Effector CD8-positive, alpha-beta T cell (primary cell): Measurements from ENCODE around the gene RPAP2.
"Not testable (repeated sequence)": the region's sequence is repeated elsewhere in the genome, so short reads cannot be mapped to it uniquely, and the experiment has no call there.

Experiments
- DNase-seq: peaks from one replicate; lab custom pipeline; 2025; lab: John Stamatoyannopoulos, UW

RPAP2 gene

DNA sequence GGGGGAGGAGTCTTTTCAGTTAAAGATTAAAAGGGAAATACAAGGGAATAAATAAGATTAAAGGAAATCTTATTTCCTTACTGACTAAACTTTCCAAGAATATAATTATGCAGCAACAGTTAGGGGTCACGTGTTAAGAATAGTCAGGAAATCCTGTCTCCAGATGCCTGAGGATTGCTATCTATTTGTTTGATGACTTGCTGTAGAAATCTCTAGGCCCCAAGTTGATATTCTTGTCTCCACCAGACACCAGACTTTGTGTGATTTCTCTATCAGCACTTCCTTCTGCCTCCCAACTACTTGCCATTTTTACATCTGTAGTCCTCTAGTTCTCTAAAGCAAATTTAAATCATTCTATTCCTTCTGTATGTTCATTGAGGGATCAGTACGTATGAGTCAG is 77.5 kb downstream of the RPAP2 start:
- DNase-seq = no peak

DNA sequence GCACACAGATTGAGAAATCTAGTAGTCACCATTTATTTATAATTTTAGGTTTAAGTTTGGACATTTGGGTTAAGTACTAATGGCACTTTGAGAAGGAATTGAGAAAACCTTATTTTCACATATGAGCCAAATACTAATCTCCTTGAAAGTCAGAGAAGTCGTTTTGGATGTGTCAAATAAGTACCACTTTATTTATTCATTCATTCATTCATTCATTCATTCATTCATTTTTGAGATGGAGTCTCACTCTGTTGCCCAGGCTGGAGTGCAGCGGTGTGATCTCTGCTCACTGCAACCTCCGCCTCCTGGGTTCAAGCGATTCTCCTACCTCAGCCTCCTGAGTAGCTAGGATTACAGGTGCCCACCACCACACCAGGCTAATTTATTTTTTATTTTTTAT is 79.1 kb downstream of the RPAP2 start:
- DNase-seq = not testable (repeated sequence)

DNA sequence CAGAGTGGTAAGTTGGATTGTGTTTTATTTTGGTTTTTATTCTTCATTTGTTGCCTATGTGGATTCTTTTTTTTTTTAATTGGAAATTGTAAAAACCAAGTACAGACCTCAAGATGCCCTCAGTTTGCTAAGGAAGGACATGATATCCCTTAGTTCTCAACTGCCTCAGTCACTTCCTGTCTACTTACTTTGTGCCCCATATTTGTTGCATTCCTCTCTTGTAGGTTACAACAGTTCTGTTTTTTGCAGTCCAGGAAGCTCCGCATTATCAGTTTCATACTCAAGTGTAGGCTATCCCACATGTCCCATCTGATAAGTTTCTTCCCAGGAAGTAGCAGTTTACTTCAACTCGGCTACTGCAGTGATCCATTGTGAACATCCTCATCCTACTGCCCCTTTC is 82.0 kb downstream of the RPAP2 start:
- DNase-seq = no peak

DNA sequence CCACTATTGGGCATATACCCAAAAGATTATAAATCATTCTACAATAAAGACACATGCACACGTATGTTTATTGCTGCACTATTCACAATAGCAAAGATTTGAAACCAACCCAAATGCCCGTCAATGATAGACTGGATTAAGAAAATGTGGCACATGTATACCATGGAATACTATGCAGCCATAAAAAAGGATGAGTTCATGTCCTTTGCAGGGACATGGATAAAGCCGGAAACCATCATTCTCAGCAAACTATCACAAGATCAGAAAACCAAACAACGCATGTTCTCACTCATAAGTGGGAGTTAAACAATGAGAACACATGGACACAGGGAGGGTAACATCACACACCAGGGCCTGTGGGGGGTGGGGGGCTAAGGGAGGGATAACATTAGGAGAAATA is 95.1 kb downstream of the RPAP2 start:
- DNase-seq = not testable (repeated sequence)

DNA sequence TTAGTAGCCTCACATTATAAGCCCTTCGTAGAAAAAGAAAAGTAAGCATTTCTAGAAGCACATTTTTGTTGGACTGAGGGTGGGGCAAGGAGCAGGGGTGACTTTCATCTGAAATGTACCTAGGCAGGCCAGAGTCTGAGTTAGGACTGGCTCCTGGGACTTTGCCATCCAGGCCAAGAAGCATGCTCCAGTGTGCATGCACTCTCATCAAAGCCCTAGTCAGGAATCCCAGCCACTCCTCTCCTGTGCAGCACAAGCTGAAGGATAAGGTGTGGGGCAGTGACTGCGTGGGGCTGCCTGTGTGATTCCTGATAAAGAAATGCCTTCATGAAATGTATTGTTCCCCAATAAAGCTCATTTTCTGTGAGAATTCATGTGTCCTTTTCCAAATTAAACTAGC is 99.7 kb downstream of the RPAP2 start:
- DNase-seq = no peak

DNA sequence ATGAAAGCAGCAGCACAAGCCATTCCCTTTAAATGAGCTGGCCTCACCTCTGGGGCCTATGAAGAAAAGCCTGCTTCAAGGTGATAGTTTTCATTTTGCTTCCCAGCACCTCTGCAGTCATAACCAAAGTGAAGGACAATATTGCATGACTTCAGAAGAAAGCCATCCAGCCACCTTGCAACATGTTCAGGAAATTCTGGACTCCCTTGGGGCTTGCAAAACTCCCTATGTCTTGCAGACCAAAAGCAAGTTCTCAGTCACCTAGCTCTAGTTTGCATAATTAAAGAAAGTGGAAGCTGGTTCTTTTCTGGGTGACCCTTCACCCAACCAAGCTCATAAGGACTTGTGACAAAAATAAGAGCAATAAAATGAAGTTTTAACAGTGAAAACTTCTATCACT is 100.2 kb downstream of the RPAP2 start:
- DNase-seq = no peak

DNA sequence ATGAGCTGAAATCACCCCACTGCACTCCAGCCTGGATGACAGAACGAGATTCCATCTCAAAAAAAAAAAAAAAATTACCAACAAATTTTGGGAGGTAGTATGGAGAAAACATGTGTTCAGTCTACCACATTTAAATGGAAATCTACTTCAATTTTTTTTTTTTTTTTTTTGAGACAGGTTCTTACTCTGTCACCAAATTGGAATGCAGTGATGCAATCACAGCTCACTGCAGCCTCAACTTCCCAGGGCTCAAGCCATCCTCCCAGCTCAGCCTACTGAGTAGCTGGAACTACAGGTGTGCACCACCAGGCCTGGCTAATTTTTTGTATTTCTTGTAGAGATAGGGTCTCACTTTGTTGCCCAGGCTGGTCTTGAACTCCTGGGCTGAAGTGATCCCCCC is 105.8 kb downstream of the RPAP2 start:
- no peak for DNase-seq

DNA sequence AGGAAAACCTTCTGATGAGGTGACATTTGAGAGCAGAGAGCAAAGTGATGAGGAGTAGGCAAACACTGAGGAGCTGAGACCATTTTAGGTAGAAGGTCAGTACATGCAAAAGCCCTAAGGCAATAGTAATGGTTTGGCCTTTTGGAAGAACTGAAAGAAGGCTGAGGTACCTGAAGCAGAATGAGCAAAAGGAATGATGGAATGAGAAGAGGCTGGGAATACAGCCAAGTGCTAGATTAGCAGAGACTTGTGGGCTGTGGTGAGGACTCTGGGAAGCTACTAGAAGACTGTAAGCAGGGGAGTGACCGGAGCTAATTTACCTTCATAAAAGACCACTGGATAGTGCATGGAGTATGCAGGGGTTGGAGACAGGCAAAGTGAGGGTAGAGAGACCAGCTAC is 110.0 kb downstream of the RPAP2 start:
- no peak for DNase-seq

DNA sequence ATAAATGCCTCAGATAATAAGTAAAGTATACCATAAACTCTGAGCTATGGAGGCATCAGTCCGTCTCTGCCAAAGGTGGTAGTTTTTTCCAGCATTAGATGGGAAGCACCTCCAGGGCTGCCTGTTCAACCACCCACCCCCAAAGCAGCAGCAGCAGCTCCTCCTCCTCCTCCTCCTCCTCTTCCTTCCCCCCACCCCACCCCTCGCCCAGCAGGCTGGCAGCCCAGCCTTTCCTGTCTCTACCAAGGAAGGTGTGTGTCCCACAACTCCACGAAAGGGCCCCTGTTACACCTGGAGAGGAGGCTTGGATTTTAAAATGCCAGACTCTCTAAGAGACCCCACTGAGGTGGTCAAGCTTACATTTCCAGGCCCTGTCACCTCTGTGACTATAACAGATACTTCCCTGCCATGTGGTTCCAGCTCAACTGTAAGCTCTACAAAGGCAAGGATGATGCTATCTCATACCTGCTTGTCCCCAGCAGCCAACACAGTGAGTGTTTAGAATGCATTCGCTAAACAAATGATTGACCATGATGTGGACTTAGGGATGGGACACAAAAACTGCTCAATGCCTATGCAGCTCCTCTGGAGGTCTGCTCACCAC is 111.2 kb downstream of the RPAP2 start:
- DNase-seq = no peak

DNA sequence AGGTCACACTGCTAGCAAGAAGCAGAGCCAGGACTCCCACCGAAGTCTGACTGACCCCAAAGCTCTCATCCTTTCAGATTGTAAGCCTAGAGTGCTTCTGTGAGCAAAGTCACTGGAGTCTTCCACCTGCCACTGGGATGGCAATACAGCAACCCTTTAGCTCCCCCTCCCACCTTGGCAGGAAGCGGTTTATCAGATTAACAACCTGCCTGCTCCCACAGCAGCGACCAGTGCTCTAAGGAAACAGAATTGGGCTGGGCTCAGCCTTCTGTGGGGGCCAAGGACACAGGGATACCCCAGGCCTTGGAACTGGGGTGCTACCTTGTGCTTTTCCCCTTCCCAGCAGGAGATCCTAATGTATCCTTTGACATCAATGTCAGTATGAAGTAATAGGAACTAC is 111.8 kb downstream of the RPAP2 start:
- DNase-seq = no peak

DNA sequence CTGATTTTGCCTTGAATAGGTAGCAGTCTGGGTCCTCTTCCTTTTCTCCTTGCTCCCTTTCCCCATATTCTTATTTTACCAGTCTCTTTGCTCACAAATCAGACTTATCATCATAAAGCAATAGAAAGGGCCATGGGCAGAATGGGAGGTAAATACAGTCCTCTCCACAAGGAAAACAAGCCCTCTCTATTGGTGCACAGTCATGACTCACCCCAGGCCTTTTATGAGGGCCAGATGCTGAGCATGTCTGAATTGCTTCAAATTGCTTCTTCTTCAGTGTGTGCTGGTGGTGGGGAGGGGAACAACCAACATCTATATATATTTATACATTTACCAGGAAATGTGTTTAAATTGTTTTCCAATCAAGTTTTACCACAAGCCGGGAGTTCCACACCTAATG is 112.7 kb downstream of the RPAP2 start:
- DNase-seq = no peak

DNA sequence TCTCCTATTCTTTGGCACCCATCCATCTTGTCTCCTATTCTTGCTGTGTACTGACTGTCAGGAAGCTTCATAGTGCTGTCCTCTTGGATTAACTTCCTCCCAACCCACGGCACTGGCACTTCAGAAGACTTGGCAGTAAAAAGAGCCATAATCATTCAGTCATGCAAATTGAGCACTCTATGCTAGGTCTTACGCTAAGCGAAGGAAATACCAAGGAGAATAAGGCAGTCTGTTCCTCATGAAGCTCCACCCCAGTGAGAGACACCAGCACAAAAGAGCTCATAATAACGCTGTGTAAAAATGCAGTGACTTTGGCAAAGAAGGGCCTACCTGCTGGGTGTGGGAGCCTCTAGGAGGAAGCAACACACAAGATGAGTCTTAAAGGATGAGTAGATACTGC is 120.8 kb downstream of the RPAP2 start:
- DNase-seq = no peak

DNA sequence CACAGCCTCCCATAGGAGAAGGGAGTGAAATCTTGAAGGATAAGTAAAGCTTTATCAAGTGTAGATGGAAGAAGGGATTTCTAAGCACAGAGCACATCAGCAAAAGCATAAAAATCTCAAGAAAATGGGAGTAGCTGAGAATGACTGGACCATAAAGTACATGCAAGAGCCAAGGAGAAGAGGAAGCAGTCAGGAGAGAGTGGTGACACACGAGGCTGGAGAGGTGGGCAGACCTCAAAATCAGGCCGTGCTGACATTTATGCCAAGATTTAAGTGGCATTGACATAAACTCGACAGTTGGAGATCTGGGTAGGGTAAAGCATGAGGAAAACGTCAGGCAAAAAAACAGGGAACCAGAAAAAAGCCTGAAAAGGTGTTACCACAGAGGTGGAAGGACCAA is 125.5 kb downstream of the RPAP2 start:
- no peak for DNase-seq

DNA sequence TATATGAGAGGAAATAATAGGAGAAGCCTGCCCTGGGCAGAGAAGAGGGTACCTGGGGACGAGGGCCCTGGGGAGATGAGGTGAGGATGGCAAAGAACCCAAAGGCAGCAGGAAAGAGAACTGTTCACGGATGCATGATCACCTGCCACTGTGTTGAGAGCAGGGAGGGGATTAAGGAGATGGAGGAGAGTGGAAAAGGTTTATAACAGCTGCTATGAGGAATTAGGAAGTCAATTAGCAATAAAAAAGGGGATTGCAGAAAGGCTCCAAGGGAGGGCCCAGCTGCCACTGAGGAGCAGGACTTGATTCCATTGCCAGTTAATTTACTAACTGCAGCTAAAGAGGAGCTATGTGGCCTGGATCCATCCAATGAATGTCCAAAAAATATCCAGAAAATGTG is 126.8 kb downstream of the RPAP2 start:
- no peak for DNase-seq

DNA sequence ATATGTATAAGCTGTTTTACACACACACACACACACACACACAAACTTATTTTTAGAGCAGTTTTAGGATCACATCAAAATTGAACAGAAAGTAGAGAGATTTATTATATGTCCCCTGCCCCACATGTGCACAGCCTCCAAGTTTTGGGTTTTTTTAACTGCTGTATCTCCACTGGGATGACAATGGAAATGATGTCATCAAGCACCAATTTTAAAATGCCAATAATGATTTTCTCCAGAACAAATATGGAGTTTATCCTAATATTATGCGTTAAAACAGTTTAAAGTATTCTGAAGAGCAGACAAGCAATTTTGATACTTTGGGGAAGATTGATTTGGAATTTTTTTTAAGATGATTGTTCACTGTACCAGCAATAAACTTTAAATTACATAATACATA is 131.2 kb downstream of the RPAP2 start:
- no peak for DNase-seq

DNA sequence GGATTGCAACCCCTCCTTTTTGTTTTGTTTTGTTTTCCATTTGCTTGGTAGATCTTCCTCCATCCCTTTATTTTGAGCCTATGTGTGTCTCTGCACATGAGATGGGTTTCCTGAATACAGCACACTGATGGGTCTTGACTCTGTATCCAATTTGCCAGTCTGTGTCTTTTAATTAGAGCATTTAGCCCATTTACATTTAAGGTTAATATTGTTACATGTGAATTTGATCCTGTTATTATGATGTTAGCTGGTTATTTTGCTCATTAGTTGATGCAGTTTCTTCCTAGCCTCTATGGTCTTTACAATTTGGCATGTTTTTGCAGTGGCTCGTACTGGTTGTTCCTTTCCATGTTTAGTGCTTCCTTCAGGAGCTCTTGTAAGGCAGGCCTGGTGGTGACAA is 135.7 kb downstream of the RPAP2 start:
- not testable (repeated sequence) for DNase-seq

DNA sequence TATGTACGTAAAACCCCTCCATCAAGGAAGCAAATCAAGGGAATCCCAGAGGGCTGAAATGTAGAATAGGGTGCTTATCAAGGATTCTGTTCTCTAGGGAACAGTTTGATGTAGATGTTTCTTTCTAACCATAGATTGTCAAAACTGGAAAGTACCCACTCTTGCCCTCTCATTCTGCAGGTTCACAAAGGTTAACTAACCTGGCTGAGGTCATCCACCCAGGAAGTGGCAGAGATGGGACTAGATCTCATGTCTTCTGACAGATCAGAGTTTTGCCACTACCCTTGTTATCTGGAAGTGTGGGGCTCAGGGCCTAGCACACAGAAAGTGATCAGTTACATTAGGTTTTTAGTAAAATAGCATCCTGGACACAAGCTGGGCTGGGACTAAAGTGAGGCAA is 140.4 kb downstream of the RPAP2 start:
- DNase-seq = no peak

DNA sequence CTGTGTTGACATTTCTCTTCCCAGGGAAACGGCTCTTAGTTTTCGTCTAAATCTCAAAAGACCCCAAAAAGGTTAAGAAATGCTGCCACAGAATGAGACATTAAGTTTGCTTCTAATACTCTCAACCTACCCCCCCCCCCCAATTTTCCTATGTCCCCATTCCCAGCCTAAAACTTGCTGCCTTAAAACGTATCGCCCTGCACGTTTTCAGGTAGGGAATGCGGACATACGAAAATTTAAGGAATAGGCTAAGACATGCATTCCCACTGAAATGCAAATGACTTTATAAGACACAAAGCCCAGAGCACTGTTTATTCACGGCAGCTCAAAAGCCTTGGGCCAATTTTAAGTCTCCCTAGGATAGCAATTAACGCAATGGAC is 142.4 kb downstream of the RPAP2 start:
- no peak for DNase-seq

DNA sequence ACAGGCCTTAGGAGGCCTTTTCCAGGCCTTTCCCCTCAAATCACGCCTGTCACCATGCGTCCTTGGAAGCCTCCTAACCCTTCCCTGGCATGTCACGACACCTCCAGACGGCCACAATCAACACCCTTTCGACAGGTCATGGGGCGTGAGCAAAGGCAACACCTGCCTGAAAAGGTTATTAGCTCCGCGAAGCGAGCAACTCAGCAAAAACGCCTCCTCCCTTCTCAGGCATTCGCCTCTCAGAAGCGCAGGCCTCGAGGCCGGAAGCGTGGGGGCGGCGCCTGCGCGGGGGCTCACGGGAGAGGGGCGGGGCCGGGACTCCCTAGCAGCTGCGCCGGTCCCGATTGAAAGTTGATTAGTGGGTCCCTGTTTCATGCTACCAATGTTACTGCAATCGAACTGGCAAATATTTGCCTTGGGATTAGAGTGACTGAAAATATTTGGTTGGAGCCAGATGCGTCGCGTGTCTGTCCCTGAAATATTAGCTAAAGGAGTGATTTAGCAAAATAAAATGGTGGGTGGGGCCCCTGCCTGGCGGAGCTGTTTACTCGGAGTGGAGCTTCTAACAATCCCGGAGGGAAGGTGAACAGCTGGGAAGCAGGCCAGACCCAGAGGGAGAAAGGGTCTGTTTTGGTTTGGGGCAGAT is 143.0 kb downstream of the RPAP2 start:
- no peak for DNase-seq

DNA sequence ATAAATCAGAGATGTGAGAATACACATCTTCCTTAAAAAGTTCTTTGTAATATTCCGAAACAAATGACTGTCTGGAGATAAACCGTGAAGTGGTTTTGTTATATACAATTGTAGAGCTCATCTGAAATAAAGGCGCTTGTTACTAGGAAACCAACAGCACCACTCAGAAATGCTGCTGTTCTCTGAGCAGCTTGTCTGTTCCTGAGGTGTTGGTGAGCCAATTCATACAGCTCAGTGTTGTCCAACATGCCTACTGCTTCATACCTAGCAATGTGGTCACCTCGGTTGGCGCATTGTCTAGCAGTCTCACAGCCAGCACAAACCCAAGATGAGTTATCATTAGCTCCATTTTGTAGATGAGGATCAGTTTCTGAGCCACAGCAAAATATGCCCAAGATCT is 143.5 kb downstream of the RPAP2 start:
- no peak for DNase-seq

DNA sequence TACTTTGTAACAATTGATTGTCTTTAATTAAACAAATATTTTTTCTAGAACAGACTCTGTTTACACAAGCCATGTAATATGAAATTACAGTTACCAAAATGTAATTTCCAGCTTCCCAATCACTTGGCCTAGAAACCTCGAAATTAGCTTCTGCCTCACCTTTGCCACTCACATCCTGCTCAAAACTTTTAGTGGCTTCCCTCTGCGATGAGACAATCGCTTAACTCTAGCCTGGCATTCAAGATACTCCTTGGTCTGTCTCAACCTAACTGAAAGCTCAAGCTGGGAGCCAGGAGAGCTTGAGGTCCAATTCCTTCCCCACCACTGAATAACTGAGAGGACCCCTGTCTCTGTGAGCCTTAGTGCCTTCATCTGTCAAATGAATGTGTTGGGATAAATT is 145.0 kb downstream of the RPAP2 start:
- DNase-seq = no peak

DNA sequence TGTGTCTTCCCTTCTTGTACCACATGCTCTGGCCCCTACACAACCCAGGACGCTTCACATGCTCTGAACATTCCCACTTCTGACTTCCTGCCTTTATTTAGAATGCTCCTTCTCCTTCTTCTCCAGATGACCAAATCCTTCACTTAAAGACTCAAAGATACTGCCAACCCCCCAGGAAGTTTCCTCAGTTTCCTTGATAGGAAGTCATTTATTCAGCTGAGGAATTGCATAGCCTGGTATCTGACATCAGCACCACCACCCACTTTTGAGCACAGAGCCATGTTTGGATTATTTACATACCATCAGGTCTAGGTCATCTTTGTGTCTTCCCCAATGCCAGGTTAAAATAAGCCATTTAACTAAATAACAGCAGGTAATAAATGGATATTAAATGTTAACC is 145.5 kb downstream of the RPAP2 start:
- DNase-seq = no peak

DNA sequence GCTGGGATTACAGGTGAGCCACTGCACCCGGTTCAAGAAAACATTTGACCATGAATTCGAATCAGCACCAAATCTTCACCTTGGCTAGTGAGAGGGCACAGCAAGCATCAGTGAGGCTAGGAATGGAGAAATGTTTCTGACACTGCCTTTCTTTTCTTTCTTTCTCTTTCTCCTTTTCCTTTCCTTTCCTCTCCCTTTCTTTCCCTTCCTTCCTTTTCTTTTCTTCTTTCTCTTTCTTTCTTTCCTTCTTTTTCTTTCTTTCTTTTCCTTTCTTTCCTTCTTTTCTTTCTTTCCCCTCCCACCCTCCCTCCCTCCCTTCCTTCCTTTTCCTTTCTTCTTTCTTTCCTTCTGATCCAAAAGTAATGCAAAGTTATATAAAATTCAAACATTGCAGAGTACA is 147.0 kb downstream of the RPAP2 start:
- DNase-seq = no peak

DNA sequence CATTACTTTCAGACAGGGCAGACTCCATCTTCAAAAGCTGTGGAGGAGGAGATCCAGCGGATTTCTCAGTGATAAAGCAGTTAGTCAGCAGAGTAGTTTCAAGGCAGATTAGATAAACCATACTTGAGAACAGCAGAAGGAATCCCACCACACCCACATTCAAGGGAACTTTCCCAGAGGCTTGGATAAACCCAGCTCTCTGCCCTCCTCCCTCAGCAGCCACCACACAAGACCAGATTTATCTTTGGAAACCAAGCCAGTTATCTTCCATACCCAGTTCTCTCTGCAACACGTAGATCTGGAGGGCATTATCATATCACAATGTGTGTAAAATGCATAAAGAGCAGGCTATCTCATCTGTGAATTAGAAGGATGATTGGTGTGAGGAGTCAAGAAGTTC is 147.7 kb downstream of the RPAP2 start:
- no peak for DNase-seq
